Measurements from ENCODE around the gene E2F2. TPM values are rescaled to one million over a fixed set of nuclear protein-coding genes. Genes with fewer than 3 reads are reported as not detected.

The E2F2 gene, protein sequence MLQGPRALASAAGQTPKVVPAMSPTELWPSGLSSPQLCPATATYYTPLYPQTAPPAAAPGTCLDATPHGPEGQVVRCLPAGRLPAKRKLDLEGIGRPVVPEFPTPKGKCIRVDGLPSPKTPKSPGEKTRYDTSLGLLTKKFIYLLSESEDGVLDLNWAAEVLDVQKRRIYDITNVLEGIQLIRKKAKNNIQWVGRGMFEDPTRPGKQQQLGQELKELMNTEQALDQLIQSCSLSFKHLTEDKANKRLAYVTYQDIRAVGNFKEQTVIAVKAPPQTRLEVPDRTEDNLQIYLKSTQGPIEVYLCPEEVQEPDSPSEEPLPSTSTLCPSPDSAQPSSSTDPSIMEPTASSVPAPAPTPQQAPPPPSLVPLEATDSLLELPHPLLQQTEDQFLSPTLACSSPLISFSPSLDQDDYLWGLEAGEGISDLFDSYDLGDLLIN
- total RNA-seq (ENCODE audit: low replicate concordance) = 8.4 and 9.4 TPM in 2 replicates
- long read RNA-seq, partial matches to known transcripts = 0 of 2 reads
- long read RNA-seq, other reads (novel, unspliced or antisense) = 2 of 2 reads

GRCh38 chr1:23530747-23531561, at the start of gene E2F2:
Gene E2F2, minus strand, starts transcription at chr1:23531233. Its CDS starts 440 bp downstream, at chr1:23530793.
- Mint-ChIP-seq H3K36me3 (no peaks in the 10 kb centered on the region), H3K27me3 (no peaks in the 10 kb centered on the region), H3K4me3 (peak within 1 kb of the TSS; percentile 91), H3K27ac (peak within 1 kb of the TSS; percentile 80), H3K9me3 (no peaks in the 10 kb centered on the region), H3K4me1 (ENCODE audit: unreplicated experiment) (peaks cover 29% of the 10 kb centered on the region)
- DNase-seq (ENCODE audit: extremely low spot score, unreplicated experiment) = peak; percentile 81
- TF ChIP-seq, protein P1, sequence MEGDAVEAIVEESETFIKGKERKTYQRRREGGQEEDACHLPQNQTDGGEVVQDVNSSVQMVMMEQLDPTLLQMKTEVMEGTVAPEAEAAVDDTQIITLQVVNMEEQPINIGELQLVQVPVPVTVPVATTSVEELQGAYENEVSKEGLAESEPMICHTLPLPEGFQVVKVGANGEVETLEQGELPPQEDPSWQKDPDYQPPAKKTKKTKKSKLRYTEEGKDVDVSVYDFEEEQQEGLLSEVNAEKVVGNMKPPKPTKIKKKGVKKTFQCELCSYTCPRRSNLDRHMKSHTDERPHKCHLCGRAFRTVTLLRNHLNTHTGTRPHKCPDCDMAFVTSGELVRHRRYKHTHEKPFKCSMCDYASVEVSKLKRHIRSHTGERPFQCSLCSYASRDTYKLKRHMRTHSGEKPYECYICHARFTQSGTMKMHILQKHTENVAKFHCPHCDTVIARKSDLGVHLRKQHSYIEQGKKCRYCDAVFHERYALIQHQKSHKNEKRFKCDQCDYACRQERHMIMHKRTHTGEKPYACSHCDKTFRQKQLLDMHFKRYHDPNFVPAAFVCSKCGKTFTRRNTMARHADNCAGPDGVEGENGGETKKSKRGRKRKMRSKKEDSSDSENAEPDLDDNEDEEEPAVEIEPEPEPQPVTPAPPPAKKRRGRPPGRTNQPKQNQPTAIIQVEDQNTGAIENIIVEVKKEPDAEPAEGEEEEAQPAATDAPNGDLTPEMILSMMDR (conservative IDR thresholded peaks at IDR 0.05) = no peak

DNA sequence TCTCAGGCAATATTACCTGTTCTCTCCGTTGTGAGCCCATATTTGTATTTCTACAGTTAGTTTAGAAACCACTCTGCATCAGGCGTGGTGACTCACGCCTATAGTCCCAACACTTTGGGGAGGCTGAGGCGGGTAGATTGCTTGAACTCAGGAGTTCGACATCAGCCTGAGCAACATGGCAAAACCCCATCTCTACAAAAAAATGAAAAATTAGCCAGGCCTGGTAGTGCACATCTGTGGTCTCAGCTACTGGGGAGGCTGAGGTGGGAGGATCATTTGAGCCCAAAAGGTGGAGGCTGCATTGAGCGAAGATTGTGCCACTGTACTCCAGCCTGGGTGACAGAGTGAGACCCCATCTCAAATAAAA, 47.9 kb upstream of the E2F2 start:
- H3K27ac Mint-ChIP-seq = no peak overlapping the region
- TF ChIP-seq, protein P1 (conservative IDR thresholded peaks at IDR 0.05) = no peak
- H3K9me3 Mint-ChIP-seq = peaks cover 7% of the 10 kb centered on the region
- H3K27me3 Mint-ChIP-seq = no peaks in the 10 kb centered on the region
- no peak overlapping the region for H3K4me3 Mint-ChIP-seq
- H3K36me3 Mint-ChIP-seq = no peaks in the 10 kb centered on the region
- no peak for DNase-seq (ENCODE audit: extremely low spot score, unreplicated experiment)
- H3K4me1 Mint-ChIP-seq (ENCODE audit: unreplicated experiment) = peaks cover 45% of the 10 kb centered on the region

- Mint-ChIP-seq H3K36me3 (no peaks in the 10 kb centered on the region), H3K4me1 (ENCODE audit: unreplicated experiment) (peaks cover 45% of the 10 kb centered on the region), H3K4me3 (peak overlapping the region; percentile 7), H3K27ac (peak overlapping the region; percentile 28), H3K27me3 (no peaks in the 10 kb centered on the region), H3K9me3 (peaks cover 7% of the 10 kb centered on the region)
- no peak for DNase-seq (ENCODE audit: extremely low spot score, unreplicated experiment)
- TF ChIP-seq, protein P1 (conservative IDR thresholded peaks at IDR 0.05) = no peak
Observed at GRCh38 chr1:23578311-23578996, 47.4 kb upstream of the E2F2 start.

- Mint-ChIP-seq H3K27ac (peak overlapping the region; percentile 86), H3K4me1 (ENCODE audit: unreplicated experiment) (peaks cover 45% of the 10 kb centered on the region), H3K4me3 (no peak overlapping the region), H3K27me3 (no peaks in the 10 kb centered on the region), H3K9me3 (peaks cover 7% of the 10 kb centered on the region), H3K36me3 (no peaks in the 10 kb centered on the region)
- TF ChIP-seq, protein P1 (conservative IDR thresholded peaks at IDR 0.05) = no peak
- DNase-seq (ENCODE audit: extremely low spot score, unreplicated experiment) = no peak
Observed at GRCh38 chr1:23577056-23578004, 46.3 kb upstream of the E2F2 start.
